Neural cell (in vitro differentiated cells): ENCODE measurements around the gene KNOP1. TPM values are rescaled to one million over a fixed set of nuclear protein-coding genes. Genes with fewer than 3 reads are reported as not detected.

Experiments
- H2AFZ ChIP-seq: fragments of 200-600, 300-800 bp; sonication (generic), shearing (Covaris generic); 2 replicates; pipeline ENCODE4 v1.6.0; 2014; ENCODE audit warnings: low read depth, mild to moderate bottlenecking, antibody characterized with exemption, low read length, moderate library complexity
- H3F3A ChIP-seq: fragments of 200-600 bp; shearing (Covaris generic); 2 replicates; pipeline ENCODE4 v1.6.1; 2016; ENCODE audit warnings: mild to moderate bottlenecking, moderate library complexity, mixed read lengths, antibody characterized with exemption, low read length; ENCODE audit not compliant: insufficient read depth, poor library complexity, severe bottlenecking
- H3K27ac ChIP-seq: fragments of 200-600, 300-800 bp; sonication (generic), shearing (Covaris generic); 2 replicates; pipeline ENCODE4 v1.5.1; 2014; ENCODE audit warnings: mild to moderate bottlenecking, low read length, moderate library complexity
- H3K27me3 ChIP-seq: fragments of 300-800, 200-600 bp; sonication (generic), shearing (Covaris generic); 2 replicates; pipeline ENCODE4 v1.6.0; 2014; ENCODE audit warnings: mild to moderate bottlenecking, low read depth, low read length, moderate library complexity; ENCODE audit not compliant: insufficient read depth
- H3K36me3 ChIP-seq: fragments of 300-800, 200-600 bp; sonication (generic), shearing (Covaris generic); 2 replicates; pipeline ENCODE4 v1.5.1; 2014; ENCODE audit warnings: mild to moderate bottlenecking, antibody characterized with exemption, low read length, moderate library complexity; ENCODE audit not compliant: insufficient read depth
- H3K4me2 ChIP-seq: fragments of 300-800, 200-600 bp; sonication (generic), shearing (Covaris generic); 2 replicates; pipeline ENCODE4 v1.6.0; 2014; ENCODE audit warnings: mild to moderate bottlenecking, low read length
- H3K4me3 ChIP-seq: fragments of 300-800, 200-600 bp; sonication (generic), shearing (Covaris generic); 2 replicates; pipeline ENCODE4 v1.5.1; 2014; ENCODE audit warnings: mild to moderate bottlenecking, low read length, moderate library complexity
- H3K79me2 ChIP-seq: fragments of 200-600 bp; shearing (Covaris generic); replicated peaks from 2 replicates; pipeline ENCODE4 v1.6.0; 2014; ENCODE audit warnings: mild to moderate bottlenecking, low read length, moderate library complexity; ENCODE audit not compliant: insufficient read depth
- H3K9ac ChIP-seq: fragments of 300-800, 200-600 bp; sonication (generic), shearing (Covaris generic); 2 replicates; pipeline ENCODE4 v1.6.1; 2016; ENCODE audit warnings: mild to moderate bottlenecking, low read length, mixed read lengths
- H3K9me2 ChIP-seq: fragments of 200-600 bp; shearing (Covaris generic); 2 replicates; pipeline ENCODE4 v1.6.1; 2016; ENCODE audit warnings: mild to moderate bottlenecking, low read length, mixed read lengths; ENCODE audit not compliant: insufficient read depth
- H3K9me3 ChIP-seq: fragments of 200-600, 300-800 bp; sonication (generic), shearing (Covaris generic); 2 replicates; pipeline ENCODE4 v1.6.1; 2016; ENCODE audit warnings: mild to moderate bottlenecking, mixed run types, low read length, moderate library complexity, mixed read lengths
- H4K20me1 ChIP-seq: fragments of 200-600 bp; shearing (Covaris generic); 2 replicates; pipeline ENCODE4 v1.6.1; 2016; ENCODE audit warnings: mild to moderate bottlenecking, mixed run types; ENCODE audit not compliant: insufficient read depth
- EP300 ChIP-seq: fragments of 450-650 bp; conservative IDR thresholded peaks from 2 replicates; pipeline ENCODE4 v1.6.1; 2014; ENCODE audit warnings: antibody characterized with exemption, mild to moderate bottlenecking, moderate library complexity; ENCODE audit not compliant: poor library complexity, severe bottlenecking
- EZH2 ChIP-seq: fragments of 200-600, 300-800 bp; shearing (Covaris generic), sonication (generic); IDR thresholded peaks from 2 replicates; pipeline ENCODE4 v1.6.1; 2014; ENCODE audit warnings: antibody characterized with exemption, low read length, borderline replicate concordance, mild to moderate bottlenecking; ENCODE audit not compliant: insufficient read depth, poor library complexity, severe bottlenecking
- MXI1 ChIP-seq: fragments of 450-650 bp; conservative IDR thresholded peaks from 2 replicates; pipeline ENCODE4 v1.6.1; 2014; ENCODE audit warnings: antibody characterized with exemption, mild to moderate bottlenecking; ENCODE audit not compliant: poor library complexity, severe bottlenecking
- POLR2AphosphoS5 ChIP-seq: IDR thresholded peaks from 2 replicates; pipeline ENCODE4 v1.6.1; 2012
- RAD21 ChIP-seq: fragments of 450-650 bp; conservative IDR thresholded peaks from 2 replicates; pipeline ENCODE4 v1.6.1; 2014; ENCODE audit warnings: antibody characterized with exemption, mild to moderate bottlenecking, moderate library complexity
- SMC3 ChIP-seq: fragments of 450-650 bp; conservative IDR thresholded peaks from 2 replicates; pipeline ENCODE4 v1.6.1; 2014; ENCODE audit warnings: antibody characterized with exemption, mild to moderate bottlenecking, moderate library complexity; ENCODE audit not compliant: poor library complexity
- TAF1 ChIP-seq: IDR thresholded peaks from 2 replicates; pipeline ENCODE4 v1.6.1; 2012; ENCODE audit warnings: low read depth
- polyA plus RNA-seq: library from polyadenylated mRNA; depleted of rRNA; stranded (reverse); fragments of >200 nt; gene quantifications from 2 replicates; pipeline ENCODE4 v1.2.3, GENCODE V29; 2014
- TF ChIP-seq, protein P1 (sequence below): IDR thresholded peaks from 2 replicates; pipeline ENCODE4 v1.6.1; 2012; ENCODE audit warnings: borderline replicate concordance
- TF ChIP-seq, protein P2 (sequence below): fragments of 450-650 bp; IDR thresholded peaks from 2 replicates; pipeline ENCODE4 v1.5.1; 2014; ENCODE audit warnings: antibody characterized with exemption, mild to moderate bottlenecking, moderate library complexity; ENCODE audit not compliant: poor library complexity, severe bottlenecking

KNOP1 gene
- polyA plus RNA-seq, 1 donor from 2014 or later: 40.1 TPM

DNA sequence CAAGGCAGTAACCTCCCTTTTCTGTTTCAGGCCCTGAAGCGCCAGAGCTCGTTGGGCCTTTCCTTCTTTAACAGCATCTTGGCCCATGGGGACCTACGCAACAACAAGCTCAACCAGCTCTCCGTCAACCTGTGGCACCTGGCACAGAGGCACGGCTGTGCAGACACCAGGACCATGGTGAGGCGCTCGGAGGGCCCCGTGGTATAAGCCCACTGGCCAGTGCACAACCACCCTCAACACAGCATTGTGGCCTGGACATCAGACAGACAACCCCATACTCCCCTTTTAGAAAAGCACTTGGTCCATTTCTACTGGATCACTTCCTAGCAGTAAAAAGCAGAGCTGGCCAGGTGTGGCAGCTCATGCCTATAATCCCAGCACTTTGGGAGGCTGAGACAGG lies 18.6 kb downstream of the KNOP1 start:
- Histone ChIP-seq H3K4me2 (no peak overlapping the region), H3K9me3 (no peaks in the 10 kb centered on the region), H4K20me1 (no peaks in the 10 kb centered on the region), H3K9ac (no peak overlapping the region), H3K9me2 (no peaks in the 10 kb centered on the region), H3K79me2 (no peaks in the 10 kb centered on the region), H3K4me3 (no peak overlapping the region), H3K27ac (no peak overlapping the region), H3F3A (no peaks in the 10 kb centered on the region), H3K36me3 (peaks cover 1% of the 10 kb centered on the region), H3K27me3 (no peaks in the 10 kb centered on the region), H2AFZ (no peak overlapping the region)
- TF ChIP-seq RAD21: no peak
- no peak for TF ChIP-seq POLR2AphosphoS5
- TF ChIP-seq EP300: no peak
- TF ChIP-seq, protein P1, sequence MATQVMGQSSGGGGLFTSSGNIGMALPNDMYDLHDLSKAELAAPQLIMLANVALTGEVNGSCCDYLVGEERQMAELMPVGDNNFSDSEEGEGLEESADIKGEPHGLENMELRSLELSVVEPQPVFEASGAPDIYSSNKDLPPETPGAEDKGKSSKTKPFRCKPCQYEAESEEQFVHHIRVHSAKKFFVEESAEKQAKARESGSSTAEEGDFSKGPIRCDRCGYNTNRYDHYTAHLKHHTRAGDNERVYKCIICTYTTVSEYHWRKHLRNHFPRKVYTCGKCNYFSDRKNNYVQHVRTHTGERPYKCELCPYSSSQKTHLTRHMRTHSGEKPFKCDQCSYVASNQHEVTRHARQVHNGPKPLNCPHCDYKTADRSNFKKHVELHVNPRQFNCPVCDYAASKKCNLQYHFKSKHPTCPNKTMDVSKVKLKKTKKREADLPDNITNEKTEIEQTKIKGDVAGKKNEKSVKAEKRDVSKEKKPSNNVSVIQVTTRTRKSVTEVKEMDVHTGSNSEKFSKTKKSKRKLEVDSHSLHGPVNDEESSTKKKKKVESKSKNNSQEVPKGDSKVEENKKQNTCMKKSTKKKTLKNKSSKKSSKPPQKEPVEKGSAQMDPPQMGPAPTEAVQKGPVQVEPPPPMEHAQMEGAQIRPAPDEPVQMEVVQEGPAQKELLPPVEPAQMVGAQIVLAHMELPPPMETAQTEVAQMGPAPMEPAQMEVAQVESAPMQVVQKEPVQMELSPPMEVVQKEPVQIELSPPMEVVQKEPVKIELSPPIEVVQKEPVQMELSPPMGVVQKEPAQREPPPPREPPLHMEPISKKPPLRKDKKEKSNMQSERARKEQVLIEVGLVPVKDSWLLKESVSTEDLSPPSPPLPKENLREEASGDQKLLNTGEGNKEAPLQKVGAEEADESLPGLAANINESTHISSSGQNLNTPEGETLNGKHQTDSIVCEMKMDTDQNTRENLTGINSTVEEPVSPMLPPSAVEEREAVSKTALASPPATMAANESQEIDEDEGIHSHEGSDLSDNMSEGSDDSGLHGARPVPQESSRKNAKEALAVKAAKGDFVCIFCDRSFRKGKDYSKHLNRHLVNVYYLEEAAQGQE: no peak
- TF ChIP-seq MXI1: no peak
- TF ChIP-seq EZH2: no peak

- H2AFZ ChIP-seq: no peak overlapping the region
These were observed 19.3 kb downstream of the KNOP1 start for GRCh38 chr16:19698480-19699465.

More at GRCh38 chr16:19698480-19699465, 19.3 kb downstream of the KNOP1 start:
- TF ChIP-seq EP300: no peak
- no peak for TF ChIP-seq RAD21
- TF ChIP-seq, protein P2, sequence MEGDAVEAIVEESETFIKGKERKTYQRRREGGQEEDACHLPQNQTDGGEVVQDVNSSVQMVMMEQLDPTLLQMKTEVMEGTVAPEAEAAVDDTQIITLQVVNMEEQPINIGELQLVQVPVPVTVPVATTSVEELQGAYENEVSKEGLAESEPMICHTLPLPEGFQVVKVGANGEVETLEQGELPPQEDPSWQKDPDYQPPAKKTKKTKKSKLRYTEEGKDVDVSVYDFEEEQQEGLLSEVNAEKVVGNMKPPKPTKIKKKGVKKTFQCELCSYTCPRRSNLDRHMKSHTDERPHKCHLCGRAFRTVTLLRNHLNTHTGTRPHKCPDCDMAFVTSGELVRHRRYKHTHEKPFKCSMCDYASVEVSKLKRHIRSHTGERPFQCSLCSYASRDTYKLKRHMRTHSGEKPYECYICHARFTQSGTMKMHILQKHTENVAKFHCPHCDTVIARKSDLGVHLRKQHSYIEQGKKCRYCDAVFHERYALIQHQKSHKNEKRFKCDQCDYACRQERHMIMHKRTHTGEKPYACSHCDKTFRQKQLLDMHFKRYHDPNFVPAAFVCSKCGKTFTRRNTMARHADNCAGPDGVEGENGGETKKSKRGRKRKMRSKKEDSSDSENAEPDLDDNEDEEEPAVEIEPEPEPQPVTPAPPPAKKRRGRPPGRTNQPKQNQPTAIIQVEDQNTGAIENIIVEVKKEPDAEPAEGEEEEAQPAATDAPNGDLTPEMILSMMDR: no peak
- TF ChIP-seq POLR2AphosphoS5: no peak
- no peak for TF ChIP-seq SMC3
- no peak for TF ChIP-seq MXI1
- TF ChIP-seq EZH2: no peak
- TF ChIP-seq TAF1: no peak
- TF ChIP-seq, protein P1: no peak
- Histone ChIP-seq H3K9me3 (no peaks in the 10 kb centered on the region), H4K20me1 (no peaks in the 10 kb centered on the region), H3K27me3 (no peaks in the 10 kb centered on the region), H3K79me2 (no peaks in the 10 kb centered on the region), H3K27ac (no peak overlapping the region), H3K4me3 (no peak overlapping the region), H3K4me2 (no peak overlapping the region), H3K36me3 (no peaks in the 10 kb centered on the region), H3F3A (no peaks in the 10 kb centered on the region), H3K9me2 (no peaks in the 10 kb centered on the region), H3K9ac (no peak overlapping the region)
